ENCODE results near the gene POLR1D. TPM values are rescaled to one million over a fixed set of nuclear protein-coding genes. Genes with fewer than 3 reads are reported as not detected.

Gene POLR1D
- total RNA-seq, 1 donor from 2014 or later: 85.1 TPM

DNA sequence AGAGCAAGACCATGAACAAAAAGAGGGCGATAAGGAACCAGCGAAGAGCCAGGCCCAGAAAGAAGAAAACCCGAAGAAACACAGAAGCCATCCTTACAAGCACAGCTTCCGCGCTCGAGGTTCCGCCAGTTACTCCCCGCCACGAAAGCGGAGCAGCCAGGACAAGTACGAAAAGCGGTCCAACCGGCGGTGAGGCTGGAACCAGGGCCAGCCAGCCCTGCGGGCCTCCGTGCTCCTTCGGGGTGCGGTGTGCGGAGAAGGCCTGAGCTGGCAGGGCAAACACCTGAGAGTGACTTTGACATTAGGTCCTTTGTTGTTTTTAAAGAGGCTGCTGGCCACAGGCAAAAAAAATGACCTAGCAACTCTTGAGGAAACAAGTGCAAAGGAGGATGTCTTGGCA is 44.1 kb downstream of the POLR1D start:
- Mint-ChIP-seq H3K36me3 (ENCODE audit: unreplicated experiment) (no peaks in the 10 kb centered on the region), H3K4me3 (ENCODE audit: unreplicated experiment) (no peak overlapping the region), H3K9me3 (ENCODE audit: unreplicated experiment) (no peaks in the 10 kb centered on the region), H3K4me1 (ENCODE audit: low read depth, unreplicated experiment) (peaks cover under 1% of the 10 kb centered on the region), H3K27ac (ENCODE audit: unreplicated experiment) (no peak overlapping the region), H3K27me3 (ENCODE audit: unreplicated experiment) (no peaks in the 10 kb centered on the region)
- TF ChIP-seq, protein P1, sequence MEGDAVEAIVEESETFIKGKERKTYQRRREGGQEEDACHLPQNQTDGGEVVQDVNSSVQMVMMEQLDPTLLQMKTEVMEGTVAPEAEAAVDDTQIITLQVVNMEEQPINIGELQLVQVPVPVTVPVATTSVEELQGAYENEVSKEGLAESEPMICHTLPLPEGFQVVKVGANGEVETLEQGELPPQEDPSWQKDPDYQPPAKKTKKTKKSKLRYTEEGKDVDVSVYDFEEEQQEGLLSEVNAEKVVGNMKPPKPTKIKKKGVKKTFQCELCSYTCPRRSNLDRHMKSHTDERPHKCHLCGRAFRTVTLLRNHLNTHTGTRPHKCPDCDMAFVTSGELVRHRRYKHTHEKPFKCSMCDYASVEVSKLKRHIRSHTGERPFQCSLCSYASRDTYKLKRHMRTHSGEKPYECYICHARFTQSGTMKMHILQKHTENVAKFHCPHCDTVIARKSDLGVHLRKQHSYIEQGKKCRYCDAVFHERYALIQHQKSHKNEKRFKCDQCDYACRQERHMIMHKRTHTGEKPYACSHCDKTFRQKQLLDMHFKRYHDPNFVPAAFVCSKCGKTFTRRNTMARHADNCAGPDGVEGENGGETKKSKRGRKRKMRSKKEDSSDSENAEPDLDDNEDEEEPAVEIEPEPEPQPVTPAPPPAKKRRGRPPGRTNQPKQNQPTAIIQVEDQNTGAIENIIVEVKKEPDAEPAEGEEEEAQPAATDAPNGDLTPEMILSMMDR (IDR thresholded peaks at IDR 0.05; ENCODE audit: partially characterized antibody, unreplicated experiment): no peak
- no peak for DNase-seq

DNA sequence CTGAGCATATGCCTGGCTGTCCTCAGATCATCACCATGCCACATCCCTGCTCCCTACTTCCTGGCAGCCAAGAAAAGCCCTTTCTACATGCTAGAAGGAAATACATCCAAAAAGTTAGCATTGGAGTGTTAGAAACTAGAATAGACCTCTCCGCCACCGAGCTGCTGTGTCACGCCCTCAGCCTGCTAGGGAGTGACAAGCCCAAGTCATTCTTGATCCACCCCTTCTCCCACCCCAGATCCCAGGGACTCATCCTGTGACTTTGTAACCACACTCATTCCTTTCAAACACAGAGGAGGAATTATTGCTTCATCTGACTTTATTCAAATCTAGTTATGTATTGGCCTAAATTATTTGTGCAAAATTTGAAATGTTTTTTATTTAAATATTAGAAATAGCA is 45.3 kb downstream of the POLR1D start:
- TF ChIP-seq, protein P1 (IDR thresholded peaks at IDR 0.05; ENCODE audit: partially characterized antibody, unreplicated experiment): no peak
- Mint-ChIP-seq H3K27me3 (ENCODE audit: unreplicated experiment) (no peaks in the 10 kb centered on the region), H3K36me3 (ENCODE audit: unreplicated experiment) (no peaks in the 10 kb centered on the region), H3K4me3 (ENCODE audit: unreplicated experiment) (no peak overlapping the region), H3K9me3 (ENCODE audit: unreplicated experiment) (peaks cover 1% of the 10 kb centered on the region), H3K4me1 (ENCODE audit: low read depth, unreplicated experiment) (no peaks in the 10 kb centered on the region), H3K27ac (ENCODE audit: unreplicated experiment) (no peak overlapping the region)
- no peak for DNase-seq

DNA sequence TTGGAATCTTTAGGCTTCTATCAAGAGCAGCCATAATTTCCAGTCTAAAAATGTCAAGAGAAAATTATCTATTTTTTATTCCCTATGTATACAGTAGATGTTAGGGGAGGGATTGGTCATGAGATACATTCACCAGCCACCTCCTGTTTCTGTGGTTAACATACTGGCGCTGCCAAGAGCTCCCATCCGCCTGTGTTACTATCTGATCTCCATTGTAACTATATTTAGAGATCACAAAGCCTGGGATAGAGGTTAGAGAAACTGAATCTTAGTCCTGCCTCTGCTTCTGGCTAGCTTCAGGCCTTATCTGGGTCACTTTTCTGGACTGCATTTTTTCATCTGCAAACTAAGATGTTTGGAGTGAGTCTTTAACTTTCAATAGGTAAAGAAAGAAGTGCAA is 46.3 kb downstream of the POLR1D start:
- Mint-ChIP-seq H3K36me3 (ENCODE audit: unreplicated experiment) (no peaks in the 10 kb centered on the region), H3K4me3 (ENCODE audit: unreplicated experiment) (no peak overlapping the region), H3K9me3 (ENCODE audit: unreplicated experiment) (peaks cover 1% of the 10 kb centered on the region), H3K27ac (ENCODE audit: unreplicated experiment) (no peak overlapping the region), H3K27me3 (ENCODE audit: unreplicated experiment) (no peaks in the 10 kb centered on the region), H3K4me1 (ENCODE audit: low read depth, unreplicated experiment) (no peaks in the 10 kb centered on the region)
- TF ChIP-seq, protein P1 (IDR thresholded peaks at IDR 0.05; ENCODE audit: partially characterized antibody, unreplicated experiment): no peak
- no peak for DNase-seq

DNA sequence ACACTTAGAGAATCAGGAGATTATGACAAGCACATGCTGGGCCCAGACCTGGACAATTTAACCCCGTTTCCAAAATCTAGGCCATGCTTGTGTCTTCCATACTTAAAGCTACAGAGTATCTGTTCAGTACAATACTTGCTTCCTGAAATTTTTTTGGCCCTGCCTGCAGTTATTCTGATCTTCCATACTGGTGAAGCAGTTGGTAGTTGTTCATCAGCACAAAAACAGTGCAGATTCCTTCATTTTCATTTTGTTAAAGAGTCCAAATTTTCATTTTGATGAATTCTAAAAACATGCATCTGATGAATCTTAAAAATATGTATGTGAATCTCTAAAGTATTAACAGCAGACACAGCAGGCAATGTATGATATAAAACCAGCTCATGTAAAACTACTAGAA is 49.2 kb downstream of the POLR1D start:
- Mint-ChIP-seq H3K27me3 (ENCODE audit: unreplicated experiment) (no peaks in the 10 kb centered on the region), H3K4me3 (ENCODE audit: unreplicated experiment) (no peak overlapping the region), H3K9me3 (ENCODE audit: unreplicated experiment) (peaks cover 1% of the 10 kb centered on the region), H3K27ac (ENCODE audit: unreplicated experiment) (no peak overlapping the region), H3K4me1 (ENCODE audit: low read depth, unreplicated experiment) (no peaks in the 10 kb centered on the region), H3K36me3 (ENCODE audit: unreplicated experiment) (no peaks in the 10 kb centered on the region)
- DNase-seq: no peak
- TF ChIP-seq, protein P1 (IDR thresholded peaks at IDR 0.05; ENCODE audit: partially characterized antibody, unreplicated experiment): no peak

DNA sequence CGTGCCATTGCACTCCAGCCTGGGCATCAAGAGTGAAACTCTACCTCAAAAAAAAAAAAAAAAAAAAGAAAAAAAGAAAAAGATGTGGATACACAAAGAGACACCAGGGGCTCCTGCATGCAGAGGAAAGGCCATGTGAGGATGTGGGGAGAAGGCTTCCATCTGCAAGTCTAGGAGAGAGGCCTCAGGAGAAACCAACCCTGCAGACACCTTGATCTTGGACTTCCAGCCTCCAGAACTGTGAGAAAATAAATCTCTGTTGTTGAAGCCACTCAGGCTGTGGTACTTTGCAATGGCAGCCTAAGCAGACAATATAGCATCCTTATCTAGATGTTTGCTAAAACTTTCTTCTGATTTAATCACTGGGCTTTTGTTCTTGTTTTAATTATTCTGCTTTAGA is 50.3 kb downstream of the POLR1D start:
- Mint-ChIP-seq H3K4me3 (ENCODE audit: unreplicated experiment) (no peak overlapping the region), H3K27ac (ENCODE audit: unreplicated experiment) (no peak overlapping the region), H3K27me3 (ENCODE audit: unreplicated experiment) (no peaks in the 10 kb centered on the region), H3K36me3 (ENCODE audit: unreplicated experiment) (no peaks in the 10 kb centered on the region), H3K4me1 (ENCODE audit: low read depth, unreplicated experiment) (no peaks in the 10 kb centered on the region), H3K9me3 (ENCODE audit: unreplicated experiment) (peaks cover 1% of the 10 kb centered on the region)
- DNase-seq: no peak
- TF ChIP-seq, protein P1 (IDR thresholded peaks at IDR 0.05; ENCODE audit: partially characterized antibody, unreplicated experiment): no peak

Other genes starting within 250 kb of the POLR1D start
- 70.2 TPM for gene GTF3A, start 197.3 kb upstream of the POLR1D start, total RNA-seq (ENCODE audit: unreplicated experiment)
- gene MTIF3, start 171.3 kb upstream of the POLR1D start, total RNA-seq (ENCODE audit: unreplicated experiment): 46.1 TPM
- gene LNX2, start 1.4 kb upstream of the POLR1D start, total RNA-seq (ENCODE audit: unreplicated experiment): 3.2 TPM
- not detected for gene GSX1, start 170.6 kb downstream of the POLR1D start, total RNA-seq (ENCODE audit: unreplicated experiment)